ENCODE data around the gene FAM156A.
"Not testable (repeated sequence)": the region's sequence is repeated elsewhere in the genome, so short reads cannot be mapped to it uniquely, and the experiment has no call there.

The FAM156A gene

GRCh38 chrX:52966993-52967738 lies 8.8 kb upstream of the FAM156A start:
- not testable (repeated sequence) for H3K4me1 ChIP-seq (ENCODE audit: control insufficient read depth, insufficient read depth, low read length); H3K27me3 ChIP-seq (ENCODE audit: control insufficient read depth, insufficient read depth, low read length); H3K27ac ChIP-seq (ENCODE audit: low read length); H3K36me3 ChIP-seq (ENCODE audit: control insufficient read depth, insufficient read depth, low read length); DNase-seq (ENCODE audit: low read depth, low spot score); H3K4me3 ChIP-seq (ENCODE audit: low read length); H3K9me3 ChIP-seq (ENCODE audit: control insufficient read depth, insufficient read depth, low read length)
- WGBS (ENCODE audit: insufficient coverage, insufficient read length) = no CpG with 5 or more reads among the region's 16 CpGs

DNA sequence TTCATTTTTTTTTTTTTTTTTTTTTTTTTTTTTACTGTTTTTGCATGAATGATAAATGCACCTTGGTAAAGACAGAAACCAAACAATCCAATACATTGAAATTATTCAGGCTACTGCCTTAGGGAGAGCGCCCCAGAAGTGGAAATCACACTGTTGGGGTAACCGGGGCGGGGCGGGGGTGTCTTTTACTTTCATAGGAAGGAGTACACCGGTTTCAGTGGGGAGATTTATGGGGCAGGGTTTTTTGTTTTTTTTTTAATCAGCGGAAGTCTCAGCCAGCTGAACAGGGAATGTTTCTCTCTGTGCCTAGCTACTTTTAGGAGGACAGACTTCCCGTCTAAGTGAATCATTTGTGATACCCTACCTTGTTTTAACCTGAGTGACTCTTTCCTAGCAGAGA lies 643 bp upstream of the FAM156A start:
- H3K27ac ChIP-seq (ENCODE audit: low read length); H3K9me3 ChIP-seq (ENCODE audit: control insufficient read depth, insufficient read depth, low read length); H3K27me3 ChIP-seq (ENCODE audit: control insufficient read depth, insufficient read depth, low read length); H3K4me3 ChIP-seq (ENCODE audit: low read length); H3K4me1 ChIP-seq (ENCODE audit: control insufficient read depth, insufficient read depth, low read length); H3K36me3 ChIP-seq (ENCODE audit: control insufficient read depth, insufficient read depth, low read length); DNase-seq (ENCODE audit: low read depth, low spot score): not testable (repeated sequence)
- no CpG with 5 or more reads among the region's 7 CpGs for WGBS (ENCODE audit: insufficient coverage, insufficient read length)

GRCh38 chrX:52949884-52950283 lies 8.4 kb downstream of the FAM156A start:
- not testable (repeated sequence) for H3K27ac ChIP-seq (ENCODE audit: low read length); H3K36me3 ChIP-seq (ENCODE audit: control insufficient read depth, insufficient read depth, low read length); H3K4me3 ChIP-seq (ENCODE audit: low read length); DNase-seq (ENCODE audit: low read depth, low spot score); H3K9me3 ChIP-seq (ENCODE audit: control insufficient read depth, insufficient read depth, low read length); H3K4me1 ChIP-seq (ENCODE audit: control insufficient read depth, insufficient read depth, low read length); H3K27me3 ChIP-seq (ENCODE audit: control insufficient read depth, insufficient read depth, low read length)
- no CpG with 5 or more reads among the region's 10 CpGs for WGBS (ENCODE audit: insufficient coverage, insufficient read length)

GRCh38 chrX:52949325-52949724 lies 9.0 kb downstream of the FAM156A start:
- not testable (repeated sequence) for H3K9me3 ChIP-seq (ENCODE audit: control insufficient read depth, insufficient read depth, low read length); H3K4me3 ChIP-seq (ENCODE audit: low read length); DNase-seq (ENCODE audit: low read depth, low spot score); H3K27me3 ChIP-seq (ENCODE audit: control insufficient read depth, insufficient read depth, low read length); H3K36me3 ChIP-seq (ENCODE audit: control insufficient read depth, insufficient read depth, low read length); H3K4me1 ChIP-seq (ENCODE audit: control insufficient read depth, insufficient read depth, low read length); H3K27ac ChIP-seq (ENCODE audit: low read length)
- no CpG with 5 or more reads among the region's 4 CpGs for WGBS (ENCODE audit: insufficient coverage, insufficient read length)

- no CpG with 5 or more reads among the region's 17 CpGs for WGBS (ENCODE audit: insufficient coverage, insufficient read length)
- not testable (repeated sequence) for H3K9me3 ChIP-seq (ENCODE audit: control insufficient read depth, insufficient read depth, low read length); H3K27me3 ChIP-seq (ENCODE audit: control insufficient read depth, insufficient read depth, low read length); H3K4me3 ChIP-seq (ENCODE audit: low read length); DNase-seq (ENCODE audit: low read depth, low spot score); H3K27ac ChIP-seq (ENCODE audit: low read length); H3K4me1 ChIP-seq (ENCODE audit: control insufficient read depth, insufficient read depth, low read length); H3K36me3 ChIP-seq (ENCODE audit: control insufficient read depth, insufficient read depth, low read length)
Measured at GRCh38 chrX:52948265-52948664, 10.1 kb downstream of the FAM156A start.

- H3K4me1 ChIP-seq (ENCODE audit: control insufficient read depth, insufficient read depth, low read length); H3K27me3 ChIP-seq (ENCODE audit: control insufficient read depth, insufficient read depth, low read length); H3K4me3 ChIP-seq (ENCODE audit: low read length); H3K9me3 ChIP-seq (ENCODE audit: control insufficient read depth, insufficient read depth, low read length); DNase-seq (ENCODE audit: low read depth, low spot score); H3K36me3 ChIP-seq (ENCODE audit: control insufficient read depth, insufficient read depth, low read length); H3K27ac ChIP-seq (ENCODE audit: low read length): not testable (repeated sequence)
- no CpG with 5 or more reads among the region's 16 CpGs for WGBS (ENCODE audit: insufficient coverage, insufficient read length)
Measured at GRCh38 chrX:52947501-52947900, 10.8 kb downstream of the FAM156A start.

DNA sequence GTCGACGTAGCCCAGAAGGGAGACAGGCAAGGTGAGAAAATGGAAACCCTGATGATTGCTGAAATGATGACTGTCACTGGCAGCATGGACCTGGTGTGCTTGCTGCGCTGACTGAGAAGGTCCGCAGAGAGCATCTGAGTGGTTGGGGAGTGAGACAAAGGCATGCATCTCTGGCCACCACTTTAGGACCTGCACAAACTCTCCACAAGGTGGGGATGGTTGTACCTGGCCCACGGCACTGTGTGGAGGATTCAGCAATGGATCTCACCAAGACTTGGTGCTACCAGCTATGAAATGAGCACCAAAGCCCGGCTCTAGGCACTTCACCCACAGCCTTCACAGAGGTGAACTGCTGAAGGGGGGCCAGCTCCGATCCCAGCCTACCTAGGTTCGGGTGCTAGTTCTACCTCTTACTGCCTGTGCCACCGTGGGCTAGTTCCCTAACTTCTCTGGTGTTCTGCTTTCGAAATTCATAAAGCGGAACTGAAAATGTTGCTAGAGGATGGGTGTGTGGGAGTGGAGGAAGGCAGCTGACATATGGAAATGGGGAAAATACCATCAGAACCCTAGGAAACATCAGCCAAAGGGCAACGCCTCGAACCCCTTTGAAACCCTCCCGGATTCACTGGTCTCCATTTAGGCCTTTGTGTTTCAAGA lies 12.4 kb downstream of the FAM156A start:
- H3K27me3 ChIP-seq (ENCODE audit: control insufficient read depth, insufficient read depth, low read length); H3K27ac ChIP-seq (ENCODE audit: low read length); DNase-seq (ENCODE audit: low read depth, low spot score); H3K36me3 ChIP-seq (ENCODE audit: control insufficient read depth, insufficient read depth, low read length); H3K4me3 ChIP-seq (ENCODE audit: low read length); H3K4me1 ChIP-seq (ENCODE audit: control insufficient read depth, insufficient read depth, low read length); H3K9me3 ChIP-seq (ENCODE audit: control insufficient read depth, insufficient read depth, low read length): not testable (repeated sequence)
- WGBS (ENCODE audit: insufficient coverage, insufficient read length) = no CpG with 5 or more reads among the region's 14 CpGs

- no CpG with 5 or more reads among the region's 10 CpGs for WGBS (ENCODE audit: insufficient coverage, insufficient read length)
- H3K4me3 ChIP-seq (ENCODE audit: low read length); DNase-seq (ENCODE audit: low read depth, low spot score): not testable (repeated sequence)
Measured at GRCh38 chrX:52941728-52942127, 16.6 kb downstream of the FAM156A start.

GRCh38 chrX:52940704-52941103 lies 17.6 kb downstream of the FAM156A start:
- no CpG with 5 or more reads among the region's 4 CpGs for WGBS (ENCODE audit: insufficient coverage, insufficient read length)
- H3K27ac ChIP-seq (ENCODE audit: low read length); H3K4me1 ChIP-seq (ENCODE audit: control insufficient read depth, insufficient read depth, low read length); H3K9me3 ChIP-seq (ENCODE audit: control insufficient read depth, insufficient read depth, low read length); H3K27me3 ChIP-seq (ENCODE audit: control insufficient read depth, insufficient read depth, low read length); H3K36me3 ChIP-seq (ENCODE audit: control insufficient read depth, insufficient read depth, low read length); H3K4me3 ChIP-seq (ENCODE audit: low read length); DNase-seq (ENCODE audit: low read depth, low spot score): not testable (repeated sequence)

More at GRCh38 chrX:52941728-52942127, 16.6 kb downstream of the FAM156A start:
- not testable (repeated sequence) for H3K36me3 ChIP-seq (ENCODE audit: control insufficient read depth, insufficient read depth, low read length); H3K9me3 ChIP-seq (ENCODE audit: control insufficient read depth, insufficient read depth, low read length); H3K27me3 ChIP-seq (ENCODE audit: control insufficient read depth, insufficient read depth, low read length); H3K4me1 ChIP-seq (ENCODE audit: control insufficient read depth, insufficient read depth, low read length); H3K27ac ChIP-seq (ENCODE audit: low read length)

- not testable (repeated sequence) for H3K4me1 ChIP-seq (ENCODE audit: control insufficient read depth, insufficient read depth, low read length); H3K27me3 ChIP-seq (ENCODE audit: control insufficient read depth, insufficient read depth, low read length); H3K9me3 ChIP-seq (ENCODE audit: control insufficient read depth, insufficient read depth, low read length); H3K36me3 ChIP-seq (ENCODE audit: control insufficient read depth, insufficient read depth, low read length); DNase-seq (ENCODE audit: low read depth, low spot score); H3K27ac ChIP-seq (ENCODE audit: low read length)
- peak overlapping the region; percentile 80 for H3K4me3 ChIP-seq (ENCODE audit: low read length)
- no CpG with 5 or more reads among the region's 10 CpGs for WGBS (ENCODE audit: insufficient coverage, insufficient read length)
Measured at GRCh38 chrX:52935470-52935784, 22.9 kb downstream of the FAM156A start.

All from iPS DF 6.9 (cell line).